GM19099 (cell line): ENCODE results near the gene EEF1G.

ENCODE experiments used
- POLR2A ChIP-seq: IDR thresholded peaks from 3 replicates; pipeline ENCODE4 v1.6.1; 2011; ENCODE audit warnings: low read depth; ENCODE audit not compliant: insufficient read length; ENCODE audit errors: extremely low read depth

EEF1G gene

DNA sequence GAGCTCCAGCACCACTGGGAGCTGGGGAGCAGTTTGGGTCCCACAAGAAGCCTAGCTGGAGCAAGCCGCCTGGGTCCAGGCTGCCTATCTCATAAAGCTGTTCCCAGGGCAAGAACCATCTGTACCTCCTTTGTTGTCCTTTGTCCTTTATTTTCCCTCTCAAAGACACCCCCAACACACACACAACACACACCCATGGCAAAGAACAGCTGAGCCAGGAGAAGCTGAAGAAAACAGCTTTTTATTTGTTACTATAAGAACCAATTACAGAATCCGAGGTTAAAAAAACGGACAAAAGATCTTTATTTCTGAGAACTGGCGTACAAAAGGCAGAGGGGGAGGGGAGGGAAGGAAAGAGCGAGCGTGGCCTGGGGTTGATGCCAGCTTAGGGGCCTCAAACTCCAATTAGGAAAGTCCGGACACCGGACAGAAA, 19.3 kb upstream of the EEF1G start:
- TF ChIP-seq POLR2A = no peak

GRCh38 chr11:62592146-62592815, 18.6 kb upstream of the EEF1G start:
- no peak for TF ChIP-seq POLR2A

- TF ChIP-seq POLR2A = peak; percentile 95
Measured at GRCh38 chr11:62591448-62592145, 17.9 kb upstream of the EEF1G start, which contains the start of gene TUT1. TSS of gene TUT1 (minus strand) at chr11:62591523. CDS start at chr11:62591485, 38 bp downstream.

GRCh38 chr11:62588966-62589637, 15.4 kb upstream of the EEF1G start:
- TF ChIP-seq POLR2A = no peak

- no peak for TF ChIP-seq POLR2A
Measured at GRCh38 chr11:62580959-62581715, 7.4 kb upstream of the EEF1G start.

GRCh38 chr11:62579252-62579651, 5.6 kb upstream of the EEF1G start:
- TF ChIP-seq POLR2A = no peak

GRCh38 chr11:62578541-62578940, 4.8 kb upstream of the EEF1G start:
- TF ChIP-seq POLR2A = no peak

DNA sequence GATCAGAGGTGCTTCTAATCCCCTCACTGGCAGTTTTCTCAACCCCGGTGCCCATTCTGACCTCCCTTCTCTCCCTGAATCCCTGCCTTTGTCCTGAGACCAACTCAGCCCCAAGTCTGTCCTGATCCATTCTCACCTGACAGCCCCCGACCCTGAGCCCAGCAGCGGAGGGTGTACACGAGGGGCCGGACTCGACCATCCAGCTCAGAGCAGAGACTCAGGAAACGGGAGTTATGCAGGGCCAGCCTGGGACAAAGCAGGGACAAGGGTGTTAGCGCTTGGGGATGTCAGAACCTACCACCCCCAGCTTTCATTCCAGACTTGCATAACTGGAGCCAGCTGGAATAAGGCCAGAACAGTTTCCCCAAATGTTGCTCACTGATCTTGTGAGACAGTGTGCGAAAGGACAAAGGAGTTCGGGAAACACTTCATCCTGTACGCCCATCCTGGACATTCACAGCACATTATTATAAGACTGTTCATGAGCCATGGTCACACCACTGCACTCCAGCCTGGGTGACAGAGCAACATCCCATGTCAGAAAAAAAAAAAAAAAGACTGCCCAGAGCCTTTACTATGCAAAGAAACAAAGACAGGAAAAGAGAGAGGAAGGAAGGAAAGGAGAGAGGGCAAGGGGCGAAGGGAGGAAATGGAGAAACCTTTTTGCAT, 3.5 kb upstream of the EEF1G start:
- no peak for TF ChIP-seq POLR2A

GRCh38 chr11:62575837-62576236, 2.1 kb upstream of the EEF1G start:
- TF ChIP-seq POLR2A = no peak

GRCh38 chr11:62575156-62575555, 1.5 kb upstream of the EEF1G start:
- TF ChIP-seq POLR2A = no peak

DNA sequence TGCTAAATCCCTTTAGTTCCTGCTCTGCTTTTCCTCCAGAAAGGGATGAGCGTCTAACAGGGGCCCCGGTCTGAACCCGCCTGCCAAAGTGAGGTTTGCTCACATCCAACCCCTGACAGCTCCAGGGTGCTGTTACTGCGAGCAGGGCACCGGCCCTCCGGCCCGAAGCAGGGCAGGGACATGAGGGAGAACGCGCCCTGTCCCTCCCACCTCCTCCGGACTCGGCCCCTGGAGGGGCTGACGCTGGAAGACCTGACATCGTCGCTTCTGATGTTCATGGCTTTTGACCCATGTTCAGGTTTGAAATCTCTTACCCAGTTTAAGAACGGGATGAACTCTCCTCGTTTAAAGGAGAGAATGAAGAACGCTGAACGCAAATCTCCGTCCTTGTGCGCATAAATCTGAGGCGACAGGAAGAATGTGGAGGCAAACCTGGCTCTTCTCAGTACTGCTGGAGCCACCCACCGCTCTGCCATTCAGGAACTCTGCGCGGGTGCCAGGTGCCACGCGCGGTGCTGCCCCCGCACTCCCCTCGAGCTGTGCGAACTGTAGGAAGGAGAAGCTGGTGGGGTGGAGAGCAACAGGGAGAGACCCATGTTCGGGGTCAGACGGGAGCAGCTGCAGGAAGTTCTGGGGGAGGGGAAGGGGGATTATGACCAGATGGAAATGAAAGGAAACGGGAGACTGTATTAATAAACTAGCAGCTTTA, 826 bp upstream of the EEF1G start:
- no peak for TF ChIP-seq POLR2A

DNA sequence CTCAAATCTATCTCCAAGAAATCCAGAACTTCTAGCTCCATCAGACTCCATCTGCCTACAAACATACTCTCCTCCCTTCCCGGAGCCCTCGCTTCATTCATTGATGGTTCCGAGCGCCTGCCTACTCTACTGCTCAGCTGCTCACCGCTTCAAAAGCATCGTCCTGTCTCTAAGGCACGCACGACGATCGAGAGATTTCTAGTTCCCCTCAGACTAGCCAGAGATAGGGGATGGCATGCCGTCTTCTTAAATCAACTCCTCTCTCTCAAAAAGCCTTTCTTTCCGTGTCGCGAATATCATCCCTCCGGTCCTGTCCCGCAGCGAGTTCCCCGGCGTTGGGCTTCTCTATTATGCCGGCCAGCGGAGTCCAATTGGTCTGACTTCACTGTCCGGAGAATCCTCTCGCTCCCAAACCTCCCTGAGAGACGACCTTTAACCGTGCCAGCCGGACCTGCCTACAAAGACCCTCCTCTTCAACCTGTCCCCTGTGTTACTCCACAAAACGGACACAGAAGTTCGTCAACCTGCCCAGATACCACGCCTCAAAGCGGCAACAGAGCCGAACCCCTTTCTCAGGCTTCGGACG, 592 bp downstream of the EEF1G start:
- no peak for TF ChIP-seq POLR2A

DNA sequence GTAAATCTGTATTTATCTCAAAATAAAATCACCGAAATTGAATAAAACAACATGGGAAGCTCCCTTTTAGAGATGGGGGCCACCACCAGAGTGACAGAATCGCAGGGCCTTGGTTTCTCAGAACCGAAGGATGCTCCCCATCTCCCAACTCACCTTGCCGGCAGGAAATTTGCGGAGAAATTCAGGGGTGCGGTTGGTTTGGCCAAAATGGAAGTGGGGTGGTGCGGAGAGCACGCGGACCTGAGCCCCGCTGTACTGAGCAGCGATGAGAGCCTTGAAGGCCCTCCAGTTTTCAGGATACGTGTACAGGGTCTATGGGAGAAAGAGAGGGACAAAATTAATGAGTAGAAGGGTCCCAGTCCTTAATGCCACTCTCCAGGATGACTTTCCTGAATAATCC, 1.3 kb downstream of the EEF1G start:
- TF ChIP-seq POLR2A = no peak

DNA sequence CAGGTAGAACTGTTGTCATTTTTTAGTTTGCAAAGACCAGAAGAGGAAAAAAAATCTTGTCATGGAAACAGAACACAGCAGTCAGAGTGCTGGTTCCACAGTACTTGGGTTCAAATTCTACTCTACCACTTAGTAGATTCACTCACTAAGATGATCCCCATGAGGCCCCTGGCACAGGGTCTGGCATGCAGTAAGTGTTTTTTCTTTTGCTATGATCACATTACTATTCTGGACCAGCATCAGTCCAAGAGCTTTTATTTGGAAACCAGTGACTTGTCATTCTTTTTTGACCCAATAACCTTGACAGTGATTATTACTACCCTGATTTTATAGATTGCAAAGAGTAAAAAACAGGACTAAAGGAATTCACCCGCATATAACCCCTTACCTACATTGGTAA, 4.1 kb downstream of the EEF1G start:
- no peak for TF ChIP-seq POLR2A
